Epidermal melanocyte (primary cell): ENCODE measurements around the gene ERCC4.

Source experiments
- DNase-seq: peaks from one replicate; pipeline ENCODE4 v3.0.0; 2011; ENCODE audit warnings: low spot score; ENCODE audit not compliant: insufficient read length

ERCC4 gene

DNA sequence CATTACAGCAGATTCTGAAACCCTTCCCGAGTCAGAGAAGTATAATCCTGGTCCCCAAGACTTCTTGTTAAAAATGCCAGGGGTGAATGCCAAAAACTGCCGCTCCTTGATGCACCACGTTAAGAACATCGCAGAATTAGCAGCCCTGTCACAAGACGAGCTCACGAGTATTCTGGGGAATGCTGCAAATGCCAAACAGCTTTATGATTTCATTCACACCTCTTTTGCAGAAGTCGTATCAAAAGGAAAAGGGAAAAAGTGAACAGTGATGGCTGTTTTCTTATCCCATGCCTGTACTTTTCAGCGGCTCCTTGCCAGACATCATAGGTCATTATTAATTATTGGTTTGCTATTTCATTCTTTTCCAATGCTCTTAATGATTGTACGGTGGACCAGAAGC, 28.1 kb downstream of the ERCC4 start:
- DNase-seq: no peak

- DNase-seq: no peak
Measured at GRCh38 chr16:13950821-13951547, 31.0 kb downstream of the ERCC4 start.

- DNase-seq: no peak
Measured at GRCh38 chr16:13951611-13952010, 31.7 kb downstream of the ERCC4 start.

DNA sequence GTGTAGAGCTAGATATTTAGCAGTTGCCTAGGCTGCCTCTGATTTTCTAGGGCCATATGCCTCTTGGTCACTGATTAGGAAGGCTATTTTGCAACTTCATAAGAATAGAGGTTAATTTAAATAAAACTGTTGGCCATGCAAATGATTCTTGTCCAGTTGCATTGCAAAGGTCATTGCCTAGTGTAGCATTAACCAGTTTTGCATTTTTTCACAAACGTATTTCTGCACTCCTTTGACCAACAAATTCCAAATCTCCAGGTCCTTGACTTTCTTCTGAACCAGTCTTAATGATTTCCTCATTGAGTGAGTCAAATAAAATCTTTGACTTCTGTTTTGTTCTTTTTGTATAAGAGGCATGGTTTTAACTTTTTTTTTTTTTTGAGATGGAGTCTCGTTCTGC, 33.5 kb downstream of the ERCC4 start:
- DNase-seq: no peak

DNA sequence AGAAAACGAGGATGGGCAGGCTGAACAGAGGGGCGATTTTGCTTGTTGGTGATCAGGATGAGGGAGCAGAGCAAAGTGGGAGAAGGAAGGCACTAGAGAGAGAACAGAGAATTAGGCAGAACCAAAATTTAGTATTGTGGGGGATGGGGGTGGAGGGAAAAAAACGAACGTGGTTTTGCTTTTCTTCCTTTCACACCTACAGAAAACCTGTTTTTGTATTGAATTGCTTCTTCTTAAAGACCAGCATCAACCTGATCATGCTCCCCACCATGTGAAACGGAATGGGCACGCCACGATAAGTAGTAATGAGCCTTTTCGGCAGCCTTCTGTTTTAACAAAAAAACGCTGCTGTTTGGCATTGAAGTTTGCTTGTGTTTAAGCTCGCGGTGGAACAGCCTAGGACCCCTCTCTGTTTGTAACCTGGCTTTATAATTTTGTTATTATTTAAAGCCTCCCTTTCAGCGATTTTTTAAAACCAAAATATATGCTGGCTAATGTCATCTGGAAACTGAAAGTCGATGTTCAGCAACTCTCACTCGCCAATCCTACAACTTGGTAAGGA, 36.8 kb downstream of the ERCC4 start:
- no peak for DNase-seq

GRCh38 chr16:13957197-13958078, 37.5 kb downstream of the ERCC4 start:
- DNase-seq: no peak

GRCh38 chr16:13958474-13958873, 38.5 kb downstream of the ERCC4 start:
- no peak for DNase-seq

DNA sequence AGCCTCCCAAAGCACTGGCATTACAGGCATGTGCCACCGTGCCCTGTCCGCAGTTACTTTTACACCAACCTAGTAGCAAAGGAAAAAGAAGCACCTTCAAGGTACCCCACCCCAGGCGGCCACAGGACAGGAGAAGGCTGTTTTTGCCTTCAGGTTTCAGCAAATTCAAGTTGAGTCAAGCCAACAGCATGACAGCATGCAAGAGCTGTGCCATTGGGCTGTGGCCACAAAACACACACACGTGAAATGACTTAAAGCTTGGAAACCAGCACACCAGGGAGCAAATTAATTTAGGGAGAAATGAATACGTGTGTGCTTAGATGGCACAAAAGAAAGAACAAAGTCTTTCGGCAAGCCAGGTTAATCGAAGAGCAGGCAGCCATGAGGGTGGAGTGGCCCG, 39.7 kb downstream of the ERCC4 start:
- no peak for DNase-seq

- DNase-seq: no peak
Measured at GRCh38 chr16:13961099-13961811, 41.3 kb downstream of the ERCC4 start.

DNA sequence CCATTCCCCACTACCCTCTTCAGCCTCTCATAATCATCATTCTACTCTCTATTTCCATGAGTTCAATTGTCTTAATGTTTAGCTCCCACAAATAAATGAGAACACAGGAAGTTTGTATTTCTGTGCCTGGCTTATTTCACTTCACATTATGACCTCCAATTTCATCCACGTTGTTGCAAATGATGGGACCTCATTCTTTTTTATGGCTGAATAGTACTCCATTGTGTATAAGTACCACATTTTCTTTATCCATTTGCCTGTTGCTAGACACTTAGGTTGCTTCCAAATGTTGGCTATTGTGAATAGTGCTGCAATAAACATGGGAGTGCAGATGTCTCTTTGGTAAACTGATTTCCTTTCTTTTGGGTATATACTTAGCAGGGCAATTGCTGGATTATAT, 42.3 kb downstream of the ERCC4 start:
- DNase-seq: no peak

GRCh38 chr16:13968835-13969234, 48.9 kb downstream of the ERCC4 start:
- DNase-seq: no peak

GRCh38 chr16:13969711-13970110, 49.8 kb downstream of the ERCC4 start:
- no peak for DNase-seq

DNA sequence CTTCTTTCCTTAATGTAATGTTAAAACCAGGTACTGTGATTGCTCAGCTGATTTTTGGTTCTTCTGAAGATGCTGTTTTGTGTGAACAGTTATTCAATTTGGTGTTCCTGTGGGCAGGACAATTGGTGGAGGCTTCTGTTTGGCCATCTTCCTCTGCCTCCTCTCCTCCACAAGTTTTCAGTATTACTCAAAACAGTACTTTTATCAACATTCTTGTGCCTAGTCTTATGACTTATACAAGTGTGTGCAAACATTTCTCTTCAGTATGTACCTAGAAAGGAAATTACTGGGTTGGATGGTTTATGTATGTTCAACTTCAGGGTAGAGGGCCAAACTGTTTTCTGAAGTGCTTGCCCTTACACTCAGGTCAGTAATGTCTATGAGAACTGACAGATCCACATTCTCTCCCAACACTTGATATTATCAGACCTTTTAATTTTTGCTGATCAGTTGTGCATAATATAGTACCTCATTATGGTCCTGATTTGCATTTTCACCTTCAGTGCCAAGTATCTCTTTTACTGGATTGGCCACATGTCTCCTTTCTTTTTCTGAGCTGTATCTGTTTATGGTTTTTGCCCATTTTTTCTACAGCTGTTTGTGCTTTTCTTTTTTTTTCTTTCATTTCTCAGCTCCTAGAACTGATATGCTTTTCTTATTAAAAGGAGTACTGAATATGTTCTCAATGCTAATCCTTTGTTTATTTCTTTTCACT, 50.9 kb downstream of the ERCC4 start:
- no peak for DNase-seq

GRCh38 chr16:13973321-13974023, 53.5 kb downstream of the ERCC4 start:
- no peak for DNase-seq

GRCh38 chr16:13977177-13977576, 57.2 kb downstream of the ERCC4 start:
- no peak for DNase-seq

- no peak for DNase-seq
Measured at GRCh38 chr16:13982451-13982850, 62.5 kb downstream of the ERCC4 start.

DNA sequence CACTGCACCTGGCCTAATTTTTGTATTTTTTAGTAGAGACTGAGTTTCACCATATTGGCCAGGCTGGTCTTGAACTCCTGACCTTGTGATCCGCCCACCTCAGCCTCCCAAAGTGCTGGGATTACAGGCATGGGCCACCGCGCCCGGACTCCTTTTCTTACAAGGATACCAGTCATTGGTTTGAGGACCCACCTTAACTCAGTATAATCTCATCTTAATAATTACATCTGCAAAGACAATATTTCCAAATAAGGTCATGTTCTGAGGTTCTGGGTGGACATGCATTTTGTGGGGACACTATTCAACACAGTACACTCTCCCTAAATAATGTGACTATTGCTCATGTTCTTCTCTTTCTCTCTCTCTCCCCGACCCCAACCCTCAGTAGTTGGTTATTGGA, 63.7 kb downstream of the ERCC4 start:
- no peak for DNase-seq

- no peak for DNase-seq
Measured at GRCh38 chr16:13984794-13985193, 64.8 kb downstream of the ERCC4 start.

DNA sequence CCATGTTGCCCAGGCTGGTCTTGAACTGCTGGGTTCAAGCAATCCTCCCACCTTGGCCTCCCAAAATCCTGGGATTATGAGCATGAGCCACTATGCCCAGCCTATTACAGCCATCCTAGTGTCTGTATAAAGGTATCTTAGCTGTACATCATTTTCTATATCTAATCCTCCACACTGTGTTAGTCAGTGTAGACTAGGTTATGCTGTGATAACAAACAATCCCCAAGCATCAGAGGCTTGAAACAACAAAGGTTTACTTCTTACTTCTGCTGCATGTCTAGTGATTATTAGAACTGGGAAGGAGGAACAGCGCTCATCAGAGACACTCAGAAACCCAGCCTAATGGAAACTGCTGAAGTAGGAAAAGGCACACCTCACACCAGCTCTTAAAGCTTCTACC, 68.1 kb downstream of the ERCC4 start:
- DNase-seq: no peak

DNA sequence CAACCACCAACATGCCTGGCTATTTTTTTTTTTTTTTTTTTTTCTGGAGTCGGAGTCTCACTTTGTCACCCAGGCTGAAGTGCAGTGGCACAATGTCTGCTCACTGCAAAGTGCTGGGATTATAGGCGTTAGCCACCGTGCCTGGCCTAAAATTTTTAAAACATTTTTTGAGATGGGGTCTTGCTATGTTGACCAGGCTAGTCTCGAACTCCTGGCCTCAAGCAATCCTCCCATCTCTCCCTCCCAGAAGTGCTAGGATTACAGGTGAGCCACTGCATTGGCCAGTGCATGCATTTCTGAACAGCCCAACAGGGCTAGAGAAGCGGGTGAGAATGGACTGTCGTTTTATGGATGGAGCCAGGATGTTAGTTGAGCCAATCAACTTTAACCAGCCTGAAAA, 72.4 kb downstream of the ERCC4 start:
- DNase-seq: no peak

GRCh38 chr16:13992976-13993375, 73.0 kb downstream of the ERCC4 start:
- no peak for DNase-seq
